Measurements from ENCODE around the gene MARCHF11. TPM values are rescaled to one million over a fixed set of nuclear protein-coding genes. Genes with fewer than 3 reads are reported as not detected.

MARCHF11 gene
- total RNA-seq, 6 donors from 2014 or later, result not detected

- no peak for DNase-seq
- Histone ChIP-seq H3K4me1 (no peaks in the 10 kb centered on the region), H3K27me3 (no peaks in the 10 kb centered on the region), H3K4me3 (no peak overlapping the region), H3K9me3 (no peaks in the 10 kb centered on the region), H3K27ac (no peak overlapping the region), H3K36me3 (no peaks in the 10 kb centered on the region)
- 78 to 86% methylated on average over 2 of the region's 2 CpGs for WGBS, 2 donors
- no peak for ATAC-seq (ENCODE audit: low FRiP score in 2 of 2)
- no peak for TF ChIP-seq CTCF (IDR thresholded peaks at IDR 0.05)
- TF ChIP-seq EP300 (IDR thresholded peaks at IDR 0.05), result no peak
- TF ChIP-seq POLR2A (IDR thresholded peaks at IDR 0.05), result no peak
These were observed 20.0 kb downstream of the MARCHF11 start for GRCh38 chr5:16159636-16160035.

- 78% methylated on average over 1 of the region's 1 CpG for WGBS, 2 donors
- Histone ChIP-seq H3K9me3 (no peaks in the 10 kb centered on the region), H3K4me1 (no peaks in the 10 kb centered on the region), H3K36me3 (no peaks in the 10 kb centered on the region), H3K27ac (no peak overlapping the region), H3K4me3 (no peak overlapping the region), H3K27me3 (no peaks in the 10 kb centered on the region)
- DNase-seq (no peak), ATAC-seq (ENCODE audit: low FRiP score in 2 of 2) (no peak)
- TF ChIP-seq POLR2AphosphoS5 (IDR thresholded peaks at IDR 0.05) (no peak), POLR2A (IDR thresholded peaks at IDR 0.05) (no peak), EP300 (IDR thresholded peaks at IDR 0.05) (no peak), CTCF (IDR thresholded peaks at IDR 0.05) (no peak)
These were observed 23.4 kb downstream of the MARCHF11 start for GRCh38 chr5:16156152-16156551.

GRCh38 chr5:16152601-16153568, 26.7 kb downstream of the MARCHF11 start:
- no peaks in the 10 kb centered on the region for H3K9me3 ChIP-seq
- DNase-seq (no peak), ATAC-seq (ENCODE audit: low FRiP score in 2 of 2) (no peak)
- no peaks in the 10 kb centered on the region for H3K36me3 ChIP-seq
- H3K4me3 ChIP-seq, result no peak overlapping the region
- TF ChIP-seq EP300 (IDR thresholded peaks at IDR 0.05) (no peak), POLR2AphosphoS5 (IDR thresholded peaks at IDR 0.05) (no peak), CTCF (IDR thresholded peaks at IDR 0.05) (no peak)
- H3K27ac ChIP-seq, result no peak overlapping the region
- 45 to 55% methylated on average over 3 of the region's 3 CpGs for WGBS, 2 donors
- H3K27me3 ChIP-seq, result no peaks in the 10 kb centered on the region
- H3K4me1 ChIP-seq, result no peaks in the 10 kb centered on the region

DNA sequence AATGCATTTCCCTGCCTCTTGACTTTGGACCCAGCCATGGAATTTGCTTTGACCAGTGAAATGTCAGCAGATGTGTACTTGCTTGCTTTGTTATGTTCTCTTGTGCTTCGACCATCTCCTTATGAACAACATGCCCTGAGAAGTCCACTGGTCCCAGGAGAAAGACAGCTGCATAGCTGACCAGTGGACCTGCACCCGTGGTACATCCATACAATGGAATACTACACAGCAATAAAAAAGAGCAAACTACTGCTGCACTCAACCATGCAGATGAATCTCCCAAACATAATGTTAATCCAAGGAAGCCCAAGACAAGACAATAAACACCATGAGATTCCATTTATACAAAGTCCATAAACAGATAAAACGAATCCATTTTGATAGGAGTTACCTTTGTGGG, 30.0 kb downstream of the MARCHF11 start:
- Histone ChIP-seq H3K9me3 (no peaks in the 10 kb centered on the region), H3K36me3 (no peaks in the 10 kb centered on the region), H3K4me3 (no peak overlapping the region), H3K27ac (no peak overlapping the region), H3K27me3 (no peaks in the 10 kb centered on the region), H3K4me1 (no peaks in the 10 kb centered on the region)
- no peak for ATAC-seq (ENCODE audit: low FRiP score in 2 of 2)
- 80 to 83% methylated on average over 3 of the region's 3 CpGs for WGBS, 2 donors
- TF ChIP-seq POLR2A (IDR thresholded peaks at IDR 0.05), result no peak
- no peak for TF ChIP-seq POLR2AphosphoS5 (IDR thresholded peaks at IDR 0.05)
- no peak for TF ChIP-seq CTCF (IDR thresholded peaks at IDR 0.05)
- TF ChIP-seq EP300 (IDR thresholded peaks at IDR 0.05), result no peak
- DNase-seq, result no peak

Measured in upper lobe of left lung (tissue), 6 donors.